ENCODE results near the gene PPP2R5C. TPM values are rescaled to one million over a fixed set of nuclear protein-coding genes. Genes with fewer than 3 reads are reported as not detected.

PPP2R5C gene
- total and polyA plus RNA-seq, 2 donors (not counting 3 experiments of a cell fraction or from before 2014, with no cell fraction given), result 42.6 to 83.6 TPM

GRCh38 chr14:101835566-101835965 lies 74.1 kb downstream of the PPP2R5C start:
- intact Hi-C loops (cut with micrococcal nuclease) (loop anchor here (5.0 kb wide), 1 partner anchor 63 kb away; no protein-coding TSS in a partner anchor), dilution Hi-C loops (cut with MboI; ENCODE audit: extremely low pct_ligation_motif_present, low sequenced_read_pairs) (no loop called here)
- no peak overlapping the region for H3K4me3 ChIP-seq (replicated peaks in 1 of 3; ENCODE audit: insufficient read depth in 1 of 3, low read depth in 1 of 3, low read length in 3 of 3)
- H3K9me1 ChIP-seq (replicated peaks; ENCODE audit: control insufficient read depth, extremely low read depth, insufficient read depth, low read length), result no peaks in the 10 kb centered on the region
- H2AFZ ChIP-seq (ENCODE audit: low read depth, low read length), result no peak overlapping the region
- H3K27me3 ChIP-seq (ENCODE audit: control insufficient read depth in 2 of 2, insufficient read depth in 2 of 2, low read length in 2 of 2), result no peaks in the 10 kb centered on the region
- H3K4me2 ChIP-seq (ENCODE audit: insufficient read depth, low read length), result no peak overlapping the region
- H3K4me1 ChIP-seq (ENCODE audit: control insufficient read depth, extremely low read depth, insufficient read depth, low read length), result peaks cover 6% of the 10 kb centered on the region
- H3K9me3 ChIP-seq (replicated peaks; ENCODE audit: control insufficient read depth, insufficient read depth, low read length), result no peaks in the 10 kb centered on the region
- no peak overlapping the region for H3K27ac ChIP-seq (ENCODE audit: insufficient read depth, low read depth, low read length)
- TF ChIP-seq FOS (IDR thresholded peaks at IDR 0.05; ENCODE audit: borderline replicate concordance, insufficient read depth, low read length), result no peak
- TF ChIP-seq, protein P1, sequence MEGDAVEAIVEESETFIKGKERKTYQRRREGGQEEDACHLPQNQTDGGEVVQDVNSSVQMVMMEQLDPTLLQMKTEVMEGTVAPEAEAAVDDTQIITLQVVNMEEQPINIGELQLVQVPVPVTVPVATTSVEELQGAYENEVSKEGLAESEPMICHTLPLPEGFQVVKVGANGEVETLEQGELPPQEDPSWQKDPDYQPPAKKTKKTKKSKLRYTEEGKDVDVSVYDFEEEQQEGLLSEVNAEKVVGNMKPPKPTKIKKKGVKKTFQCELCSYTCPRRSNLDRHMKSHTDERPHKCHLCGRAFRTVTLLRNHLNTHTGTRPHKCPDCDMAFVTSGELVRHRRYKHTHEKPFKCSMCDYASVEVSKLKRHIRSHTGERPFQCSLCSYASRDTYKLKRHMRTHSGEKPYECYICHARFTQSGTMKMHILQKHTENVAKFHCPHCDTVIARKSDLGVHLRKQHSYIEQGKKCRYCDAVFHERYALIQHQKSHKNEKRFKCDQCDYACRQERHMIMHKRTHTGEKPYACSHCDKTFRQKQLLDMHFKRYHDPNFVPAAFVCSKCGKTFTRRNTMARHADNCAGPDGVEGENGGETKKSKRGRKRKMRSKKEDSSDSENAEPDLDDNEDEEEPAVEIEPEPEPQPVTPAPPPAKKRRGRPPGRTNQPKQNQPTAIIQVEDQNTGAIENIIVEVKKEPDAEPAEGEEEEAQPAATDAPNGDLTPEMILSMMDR (IDR thresholded peaks at IDR 0.05; ENCODE audit: extremely low read depth in 1 of 2, insufficient read depth in 1 of 2, low read depth in 1 of 2, low read length in 2 of 2), result no peak
- no peak for TF ChIP-seq MYC (IDR thresholded peaks at IDR 0.05; ENCODE audit: low read depth, low read length)
- TF ChIP-seq POLR2A (IDR thresholded peaks at IDR 0.05; ENCODE audit: low read depth, low read length), result no peak
- no peak for TF ChIP-seq GATA2 (IDR thresholded peaks at IDR 0.05; ENCODE audit: insufficient read depth, insufficient read length, low read depth, low read length)
- no peak for TF ChIP-seq EZH2 (IDR thresholded peaks at IDR 0.05; ENCODE audit: borderline replicate concordance, low read depth, low read length, severe bottlenecking)
- TF ChIP-seq JUN (IDR thresholded peaks at IDR 0.05; ENCODE audit: borderline replicate concordance, insufficient read depth, insufficient read length, low read depth), result no peak
- no peak for TF ChIP-seq POLR2AphosphoS5 (IDR thresholded peaks at IDR 0.05; ENCODE audit: insufficient read depth, low read depth, low read length)
- TF ChIP-seq MAX (IDR thresholded peaks at IDR 0.05; ENCODE audit: insufficient read depth, insufficient read length), result no peak
- ChIA-PET POLR2A (no interaction called here), CTCF (interaction anchor here (0.5 to 1.3 kb wide), 4 partner anchors 9 to 121 kb away, joined by 4 to 10 read pairs (median 4); no protein-coding TSS in a partner anchor)
- FAIRE-seq (no peak), DNase-seq (ENCODE audit: low read depth, low spot score) (no peak)
- no peaks in the 10 kb centered on the region for H3K36me3 ChIP-seq (ENCODE audit: control insufficient read depth in 2 of 2, extremely low read depth in 1 of 2, insufficient read depth in 2 of 2, low read length in 2 of 2)
- no peak overlapping the region for H3K9ac ChIP-seq (replicated peaks; ENCODE audit: extremely low read depth, insufficient read depth, low read length)
- no peaks in the 10 kb centered on the region for H4K20me1 ChIP-seq (replicated peaks; ENCODE audit: control insufficient read depth, extremely low read depth, insufficient read depth, low read length)
- peaks cover 32% of the 10 kb centered on the region for H3K79me2 ChIP-seq (ENCODE audit: control insufficient read depth, insufficient read depth, low read length)
- BruUV-seq (replicated peaks), result no TSS peak
